HG02763 (cell line): ENCODE measurements around the gene CD6.
A peak's percentile ranks its signal among the peaks of the same experiment; 100 is the strongest.
"Not testable (repeated sequence)": the region's sequence is repeated elsewhere in the genome, so short reads cannot be mapped to it uniquely, and the experiment has no call there.

Experiments used
- ATAC-seq: cut with Tn5 transposase; IDR thresholded peaks from one replicate; pipeline ENCODE4 v1.9.1; 2021; ENCODE audit warnings: mild to moderate bottlenecking, moderate library complexity; ENCODE audit not compliant: unreplicated experiment

The CD6 gene

GRCh38 chr11:61052182-61052972 lies 80.9 kb downstream of the CD6 start:
- ATAC-seq, result no peak

- ATAC-seq, result no peak
Measured at GRCh38 chr11:61053191-61053590, 81.7 kb downstream of the CD6 start.

GRCh38 chr11:61054513-61054912 lies 83.0 kb downstream of the CD6 start:
- no peak for ATAC-seq

- ATAC-seq, result no peak
Measured at GRCh38 chr11:61054927-61055562, 83.6 kb downstream of the CD6 start.

GRCh38 chr11:61055776-61056175 lies 84.3 kb downstream of the CD6 start:
- ATAC-seq, result no peak

- ATAC-seq, result no peak
Measured at GRCh38 chr11:61056571-61056970, 85.1 kb downstream of the CD6 start.

GRCh38 chr11:61056981-61057380 lies 85.5 kb downstream of the CD6 start:
- ATAC-seq, result no peak

- no peak for ATAC-seq
Measured at GRCh38 chr11:61057615-61058014, 86.1 kb downstream of the CD6 start.

GRCh38 chr11:61058583-61059259 lies 87.2 kb downstream of the CD6 start:
- ATAC-seq, result no peak

- no peak for ATAC-seq
Measured at GRCh38 chr11:61059260-61059752, 87.8 kb downstream of the CD6 start.

- peak; percentile 75 for ATAC-seq
Measured at GRCh38 chr11:61061081-61061826, 89.8 kb downstream of the CD6 start.

- no peak for ATAC-seq
Measured at GRCh38 chr11:61062181-61062930, 90.9 kb downstream of the CD6 start.

- not testable (repeated sequence) for ATAC-seq
Measured at GRCh38 chr11:61065236-61065635, 93.8 kb downstream of the CD6 start.

GRCh38 chr11:61065955-61066638 lies 94.6 kb downstream of the CD6 start:
- no peak for ATAC-seq

GRCh38 chr11:61066645-61067044 lies 95.2 kb downstream of the CD6 start:
- ATAC-seq, result no peak

GRCh38 chr11:61067782-61068446 lies 96.4 kb downstream of the CD6 start:
- no peak for ATAC-seq

- ATAC-seq, result no peak
Measured at GRCh38 chr11:61068581-61068980, 97.1 kb downstream of the CD6 start.

GRCh38 chr11:61069427-61069826 lies 97.9 kb downstream of the CD6 start:
- no peak for ATAC-seq
